SIG-M5 treated with dmso at 0.1 percent for 504 hours (cell line): ENCODE measurements around the gene HECW1.
"Not testable (repeated sequence)": the region's sequence is repeated elsewhere in the genome, so short reads cannot be mapped to it uniquely, and the experiment has no call there.

Source experiments
- DNase-seq: peaks from one replicate; lab custom pipeline; 2025; ENCODE audit not compliant: unreplicated experiment; lab: John Stamatoyannopoulos, UW

Gene HECW1

GRCh38 chr7:43201912-43202311, 89.5 kb downstream of the HECW1 start:
- DNase-seq = no peak

- DNase-seq = no peak
Measured at GRCh38 chr7:43204081-43204480, 91.6 kb downstream of the HECW1 start.

GRCh38 chr7:43205171-43205795, 92.8 kb downstream of the HECW1 start:
- no peak for DNase-seq

DNA sequence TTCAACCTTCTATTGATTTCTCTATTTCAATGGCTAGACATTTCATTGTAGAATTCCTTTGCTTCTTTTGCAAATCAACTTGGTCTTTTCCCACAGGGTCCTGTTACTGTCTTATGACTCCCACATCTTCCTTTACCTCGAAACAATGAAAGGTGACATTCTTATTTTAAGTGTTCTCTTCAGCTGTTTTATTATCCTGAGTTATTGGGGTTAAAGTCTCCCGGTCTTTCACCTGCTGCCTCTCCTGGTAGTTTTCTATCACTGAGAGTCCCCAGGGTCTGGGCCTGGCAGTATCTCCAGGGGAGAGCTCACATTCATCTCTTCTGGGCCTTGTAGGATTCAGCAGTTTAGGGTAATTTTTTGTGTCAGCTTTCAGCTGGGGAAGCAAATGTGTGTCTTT, 95.8 kb downstream of the HECW1 start:
- no peak for DNase-seq

DNA sequence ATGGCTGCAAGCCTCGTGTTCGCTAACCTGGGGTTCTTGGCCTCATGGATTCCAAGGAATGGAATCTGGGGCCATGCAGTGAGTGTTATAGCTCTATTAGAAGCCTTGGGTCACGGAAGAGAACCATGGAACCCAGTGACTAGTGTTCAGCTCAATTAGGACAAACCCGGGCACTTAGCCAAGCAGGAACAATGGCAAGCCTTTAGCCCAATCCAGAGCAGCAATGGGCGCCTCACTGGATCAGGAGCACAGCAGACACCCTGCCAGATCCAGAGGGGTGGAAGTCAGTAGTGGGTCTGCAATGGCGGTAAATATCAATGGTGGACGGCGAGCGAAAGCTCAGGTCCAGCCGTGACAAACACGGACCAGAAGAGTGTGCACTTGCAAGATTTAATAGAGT, 98.1 kb downstream of the HECW1 start:
- not testable (repeated sequence) for DNase-seq

GRCh38 chr7:43211286-43211685, 98.8 kb downstream of the HECW1 start:
- DNase-seq = no peak

DNA sequence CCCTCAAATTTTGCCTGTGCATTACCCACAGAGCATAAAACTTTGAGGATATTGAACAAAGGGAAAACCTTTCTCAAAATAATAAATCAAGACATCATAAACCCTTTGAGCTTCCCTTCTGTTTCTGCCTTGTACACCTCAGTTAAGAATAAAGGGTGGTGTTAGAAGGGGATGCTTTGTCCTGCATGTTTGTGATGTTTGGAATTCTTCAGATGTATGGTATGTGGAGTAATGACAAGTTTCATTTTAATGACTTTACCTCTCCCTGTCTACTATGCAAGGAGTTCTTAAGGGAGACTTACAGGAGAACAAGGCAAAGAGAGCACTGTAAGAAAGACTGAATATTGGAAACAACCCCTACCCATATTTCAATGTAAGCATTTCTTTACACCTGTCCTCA, 99.2 kb downstream of the HECW1 start:
- DNase-seq = no peak

DNA sequence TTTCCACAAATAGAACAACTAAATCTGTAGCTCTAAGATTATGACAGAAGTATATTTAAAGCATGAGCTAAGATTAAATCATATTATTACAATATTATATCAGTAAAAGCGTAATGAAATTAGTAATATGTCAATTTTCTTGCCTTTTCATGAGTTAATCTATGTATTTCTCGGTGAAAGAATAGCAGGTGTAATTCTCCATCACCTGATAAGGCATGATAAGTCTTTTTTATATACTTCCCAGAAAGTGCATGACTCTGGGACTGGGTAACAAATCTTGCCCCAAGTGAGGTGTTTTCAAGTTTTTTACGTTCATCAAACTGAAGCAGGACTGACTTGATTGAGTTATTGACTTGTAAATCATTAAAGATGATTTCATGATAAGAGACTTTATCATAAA, 100.5 kb downstream of the HECW1 start:
- DNase-seq = no peak

GRCh38 chr7:43215061-43215460, 102.6 kb downstream of the HECW1 start:
- no peak for DNase-seq

DNA sequence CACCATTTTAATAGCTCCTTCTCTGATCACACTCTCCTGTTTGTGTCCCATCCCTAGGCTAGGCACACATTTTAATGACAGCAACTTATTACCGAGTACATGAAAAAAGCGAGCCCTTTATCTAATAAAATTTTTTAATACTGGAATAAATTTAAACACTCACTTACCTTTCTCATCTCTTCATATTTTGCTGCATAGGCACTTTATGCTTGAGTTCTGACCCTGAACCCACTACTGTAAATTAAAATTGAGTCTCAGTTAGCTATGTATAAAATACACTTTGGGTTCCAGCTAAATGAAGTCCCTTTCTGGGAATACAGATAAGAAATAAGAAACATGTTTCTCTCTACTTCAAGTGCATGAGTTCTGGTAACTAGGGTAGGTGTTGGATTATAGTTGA, 104.6 kb downstream of the HECW1 start:
- no peak for DNase-seq

- not testable (repeated sequence) for DNase-seq
Measured at GRCh38 chr7:43218901-43219300, 106.5 kb downstream of the HECW1 start.

DNA sequence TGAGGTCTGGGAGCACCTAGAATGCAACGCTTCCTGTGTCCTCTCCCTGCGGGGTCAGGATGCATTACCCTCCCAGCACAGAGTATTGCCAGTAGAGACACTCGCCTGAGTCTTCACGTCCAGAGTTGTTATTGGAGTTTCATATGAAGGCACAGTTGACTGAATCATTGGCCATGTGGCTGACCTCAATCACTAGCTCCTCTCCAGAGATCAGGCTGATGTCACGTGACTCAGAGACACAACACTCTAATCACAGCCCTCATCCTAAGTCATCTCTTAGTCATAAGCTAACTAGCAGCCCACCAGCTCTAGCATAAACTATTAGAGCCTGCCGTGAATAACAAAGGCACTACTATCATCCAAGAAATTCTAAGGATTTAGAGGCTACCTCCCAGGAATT, 107.8 kb downstream of the HECW1 start:
- DNase-seq = no peak

GRCh38 chr7:43220742-43221141, 108.3 kb downstream of the HECW1 start:
- no peak for DNase-seq

DNA sequence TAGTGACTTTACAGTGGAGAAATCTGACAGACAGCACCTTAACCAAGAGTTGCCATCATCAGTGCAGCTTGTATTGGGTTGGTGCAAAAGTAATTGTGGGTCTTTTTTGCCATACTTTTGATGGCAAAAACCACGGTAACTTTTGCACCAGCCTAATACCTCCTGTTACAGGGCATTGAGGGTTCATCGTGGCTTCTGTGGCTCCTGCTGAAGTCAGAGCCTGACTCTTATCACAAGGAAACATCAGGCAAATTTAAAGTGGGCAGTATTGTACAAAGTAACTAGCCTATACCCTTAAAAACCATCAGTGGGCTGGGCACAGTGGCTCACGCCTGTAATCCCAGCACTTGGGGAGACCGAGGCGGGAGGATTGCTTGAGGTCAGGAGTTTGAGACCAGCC, 117.4 kb downstream of the HECW1 start:
- no peak for DNase-seq

- no peak for DNase-seq
Measured at GRCh38 chr7:43232366-43232765, 119.9 kb downstream of the HECW1 start.

DNA sequence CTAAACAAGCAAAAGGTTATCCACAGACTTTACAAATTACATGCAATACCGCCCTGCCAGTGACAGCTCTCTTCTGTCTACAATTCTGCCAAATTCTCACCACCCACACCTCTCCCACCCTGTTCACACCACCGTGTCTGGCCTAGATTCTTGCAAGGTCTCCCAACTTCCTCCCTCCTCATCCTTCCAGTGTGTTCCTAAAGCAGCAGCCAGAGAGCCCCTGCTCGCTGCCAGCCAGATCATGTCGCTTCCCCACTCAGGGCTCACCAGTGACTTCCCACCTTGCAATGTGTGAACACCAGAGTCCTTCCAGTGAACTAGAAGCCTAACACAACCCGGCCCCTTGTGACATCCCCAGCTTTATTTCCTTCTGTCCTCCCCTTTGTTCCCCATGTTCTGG, 121.6 kb downstream of the HECW1 start:
- no peak for DNase-seq

- no peak for DNase-seq
Measured at GRCh38 chr7:43234968-43235367, 122.5 kb downstream of the HECW1 start.

- no peak for DNase-seq
Measured at GRCh38 chr7:43240565-43240964, 128.1 kb downstream of the HECW1 start.

DNA sequence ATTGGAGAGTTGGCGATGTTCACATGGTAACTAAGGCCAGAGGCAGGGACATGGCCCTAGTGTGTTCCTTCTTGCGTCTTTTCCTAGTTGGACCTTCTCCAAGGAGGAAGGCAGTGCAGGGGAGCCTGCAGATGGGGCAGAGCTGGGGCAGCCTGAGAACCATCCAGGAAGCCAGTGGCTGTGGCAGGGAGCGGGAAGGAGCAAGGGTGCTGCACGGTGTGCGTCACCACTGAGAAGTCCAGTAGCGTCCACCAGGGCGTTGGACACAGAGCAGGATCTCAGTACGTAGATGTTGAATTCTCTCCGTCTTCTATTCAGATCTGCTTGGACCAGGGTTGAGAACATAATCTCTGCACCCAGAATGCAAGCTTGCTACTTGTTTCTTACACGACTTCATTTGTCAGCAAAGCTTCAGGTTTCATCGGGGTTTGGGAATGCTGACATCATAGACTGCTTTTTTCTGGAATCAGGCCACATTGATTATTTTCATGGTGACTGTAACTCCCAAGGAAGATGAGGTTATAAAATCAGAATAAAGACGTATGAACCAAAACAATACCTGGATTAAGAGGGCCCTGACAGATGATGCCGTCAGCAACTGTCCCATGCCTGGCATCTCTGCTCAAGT, 130.3 kb downstream of the HECW1 start:
- DNase-seq = no peak

GRCh38 chr7:43244232-43244631, 131.8 kb downstream of the HECW1 start:
- no peak for DNase-seq

- DNase-seq = no peak
Measured at GRCh38 chr7:43244784-43245183, 132.3 kb downstream of the HECW1 start.

DNA sequence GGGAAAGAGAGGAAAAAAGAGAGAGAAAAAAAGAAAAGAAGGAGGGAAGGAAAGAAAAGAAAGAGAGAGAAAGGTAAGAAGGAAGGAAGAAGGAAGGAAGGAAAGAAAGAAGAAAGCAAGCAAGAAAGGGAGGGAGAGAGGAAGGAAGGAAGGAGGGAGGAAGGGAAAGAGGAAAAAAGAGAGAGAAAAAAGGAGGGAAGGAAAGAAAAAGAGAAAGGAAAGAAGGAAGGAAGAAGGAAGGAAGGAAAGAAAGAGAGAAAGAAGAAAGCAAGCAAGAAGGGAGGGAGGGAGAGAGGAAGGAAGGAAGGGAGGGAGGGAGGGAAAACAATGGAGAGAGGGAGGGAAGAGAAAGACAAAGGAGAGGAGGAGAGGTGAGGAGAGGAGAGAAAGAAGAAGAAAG, 135.3 kb downstream of the HECW1 start:
- DNase-seq = no peak

DNA sequence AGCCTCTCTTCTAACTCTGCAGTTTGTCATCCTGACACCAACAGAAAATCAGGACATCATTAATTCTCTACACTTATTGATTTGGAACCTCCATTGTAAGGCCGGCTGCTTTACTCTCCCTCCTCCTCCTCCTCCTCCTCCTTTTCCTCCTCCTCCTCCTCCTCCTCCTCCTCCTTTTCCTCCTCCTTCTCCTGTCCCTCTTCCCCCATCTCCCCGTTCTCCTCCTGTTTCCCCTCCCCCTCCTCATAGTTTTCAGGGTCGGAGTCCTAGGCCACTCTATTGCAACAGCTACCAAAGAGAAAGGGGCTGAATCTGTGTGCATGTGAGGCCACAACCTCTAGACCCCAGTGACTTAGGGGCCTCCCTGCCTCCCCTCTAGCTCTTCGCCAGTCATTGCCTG, 136.1 kb downstream of the HECW1 start:
- no peak for DNase-seq
